Adrenal gland (tissue), 5 donors: ENCODE results near the gene THSD7B.

Source experiments
- CTCF ChIP-seq, 6 experiments: fragments of 450-650 bp in 4 of 6; fragments of 200-600 bp in 2 of 6; sonication (generic) in 1 of 6; IDR thresholded peaks; 1 replicate in 5 of 6; 2 replicates in 1 of 6; pipeline versions ENCODE4 v1.5.1 to v1.8.0; 2016 to 2021; ENCODE audit warnings: antibody characterized with exemption in 6 of 6, mild to moderate bottlenecking in 2 of 6, moderate library complexity in 1 of 6
- POLR2A ChIP-seq, 2 donors: fragments of 450-650 bp; IDR thresholded peaks; one replicate each; pipeline ENCODE4 v1.6.1; 2017; ENCODE audit warnings: antibody characterized with exemption in 2 of 2, mild to moderate bottlenecking in 2 of 2, moderate library complexity in 1 of 2
- donor health status: DM: no; HTN: no; CAD: no.

DNA sequence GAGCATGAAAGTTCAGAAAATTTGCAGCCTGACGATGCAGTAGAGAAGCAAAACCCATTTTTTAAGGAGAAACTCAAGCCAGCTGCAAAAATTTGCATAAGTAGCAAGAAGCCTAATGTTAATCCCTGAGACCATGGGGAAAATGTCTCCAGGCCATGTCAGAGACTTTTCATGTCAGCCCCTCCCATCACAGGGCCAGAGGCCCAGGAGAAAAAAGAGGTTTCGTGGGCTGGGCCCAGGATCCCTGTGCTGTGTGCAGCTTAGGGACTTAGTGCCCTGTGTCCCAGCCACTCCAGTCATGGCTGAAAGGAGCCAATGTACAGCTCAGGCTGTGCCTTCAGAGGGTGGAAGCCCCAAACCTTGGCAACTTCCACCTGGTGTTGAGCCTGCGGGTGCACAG is 533.0 kb downstream of the THSD7B start:
- TF ChIP-seq POLR2A (IDR thresholded peaks at IDR 0.05) (no peak), CTCF (IDR thresholded peaks at IDR 0.05) (no peak)
